IPS-11a (cell line): ENCODE measurements around the gene SRR.

Source experiments
- H3K4me3 ChIP-seq: one replicate; pipeline ENCODE4 v1.5.1; 2013; ENCODE audit warnings: low read depth, low read length, control low read depth

The SRR gene

GRCh38 chr17:2338315-2338657 is 34.5 kb downstream of the SRR start:
- H3K4me3 ChIP-seq, result peak overlapping the region; percentile 99

GRCh38 chr17:2343421-2343820 is 39.7 kb downstream of the SRR start:
- no peak overlapping the region for H3K4me3 ChIP-seq

DNA sequence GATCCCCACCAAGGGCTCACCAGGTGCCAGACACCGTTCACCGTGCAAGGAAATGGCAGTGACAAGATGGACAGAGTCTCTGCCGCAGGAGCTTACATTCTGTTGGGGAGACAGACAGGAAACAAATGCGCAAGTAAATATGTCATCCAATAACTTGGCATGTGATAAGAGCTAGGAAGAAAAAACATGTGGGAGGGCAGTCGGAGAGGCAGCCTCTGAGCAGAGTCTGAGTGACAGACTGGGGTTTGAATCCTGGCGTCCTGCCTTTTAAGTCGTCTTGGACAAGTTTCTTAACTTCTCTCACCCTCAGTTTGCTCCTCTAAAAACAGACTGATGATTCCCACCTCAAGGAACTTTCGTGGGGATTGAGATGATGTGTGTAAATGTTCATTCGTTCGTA is 40.8 kb downstream of the SRR start:
- H3K4me3 ChIP-seq, result no peak overlapping the region

- no peak overlapping the region for H3K4me3 ChIP-seq
These were observed 42.7 kb downstream of the SRR start for GRCh38 chr17:2346475-2346874.

DNA sequence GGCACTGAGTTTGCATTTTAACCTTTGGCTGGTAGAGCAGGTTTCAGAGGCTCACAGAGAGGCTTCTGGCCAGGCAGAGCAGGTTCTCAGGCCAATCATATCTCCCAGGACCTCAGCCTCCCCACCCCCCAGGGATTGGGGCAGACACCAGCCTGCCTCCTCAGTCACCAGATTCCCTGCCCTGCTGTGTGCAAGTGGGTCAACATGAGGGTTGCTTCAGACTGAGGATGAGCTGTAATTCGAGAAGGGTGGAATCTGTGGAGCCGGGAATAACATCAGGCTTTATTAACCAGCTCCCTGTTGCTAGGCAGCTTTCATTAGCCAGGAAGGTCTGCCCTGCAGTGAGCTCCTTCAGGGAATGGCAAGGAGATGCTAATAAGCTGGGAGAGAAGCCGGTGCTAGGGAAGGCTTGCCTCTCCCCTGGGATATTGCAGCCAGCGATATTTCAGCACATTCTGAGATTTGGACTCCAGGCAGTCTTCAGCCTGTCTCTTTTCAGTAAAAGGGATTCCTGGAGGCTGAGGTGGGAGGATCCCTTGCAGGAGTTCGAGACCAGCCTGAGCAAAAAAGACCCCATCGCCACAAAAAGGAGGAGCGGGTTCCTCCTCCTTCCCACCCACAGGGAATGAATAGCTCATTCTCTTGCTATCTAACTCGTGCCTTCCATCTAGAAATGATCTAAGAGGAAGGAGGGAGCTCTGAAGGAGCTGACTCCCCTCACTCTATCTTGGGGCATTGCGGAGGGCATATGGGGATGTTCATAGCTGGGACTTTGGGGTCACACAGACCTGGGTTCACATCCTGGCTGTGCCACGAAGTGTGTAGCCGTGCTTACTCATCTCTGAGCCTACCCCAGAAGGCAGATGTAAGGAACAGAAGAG is 44.3 kb downstream of the SRR start:
- H3K4me3 ChIP-seq, result no peak overlapping the region

- no peak overlapping the region for H3K4me3 ChIP-seq
These were observed 47.5 kb downstream of the SRR start for GRCh38 chr17:2351269-2351668.

GRCh38 chr17:2354311-2354710 is 50.6 kb downstream of the SRR start:
- no peak overlapping the region for H3K4me3 ChIP-seq

DNA sequence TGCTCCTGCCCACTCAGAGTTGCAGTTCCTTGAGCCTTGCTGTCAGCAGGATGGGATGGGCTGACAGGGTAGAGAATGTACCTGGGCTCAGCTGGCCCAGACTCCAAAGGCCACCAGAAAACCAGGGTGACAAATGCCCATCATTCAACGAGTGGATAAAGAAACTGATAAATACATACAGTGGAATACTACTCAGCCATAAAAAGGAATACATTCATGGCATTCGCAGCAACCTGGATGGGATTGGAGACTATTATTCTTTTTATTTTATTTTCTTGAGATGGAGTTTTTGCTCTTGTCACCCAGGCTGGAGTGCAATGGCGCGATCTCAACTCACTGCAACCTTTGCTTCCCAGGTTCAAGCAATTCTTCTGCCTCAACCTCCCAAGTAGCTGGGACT is 53.5 kb downstream of the SRR start:
- H3K4me3 ChIP-seq, result no peak overlapping the region

DNA sequence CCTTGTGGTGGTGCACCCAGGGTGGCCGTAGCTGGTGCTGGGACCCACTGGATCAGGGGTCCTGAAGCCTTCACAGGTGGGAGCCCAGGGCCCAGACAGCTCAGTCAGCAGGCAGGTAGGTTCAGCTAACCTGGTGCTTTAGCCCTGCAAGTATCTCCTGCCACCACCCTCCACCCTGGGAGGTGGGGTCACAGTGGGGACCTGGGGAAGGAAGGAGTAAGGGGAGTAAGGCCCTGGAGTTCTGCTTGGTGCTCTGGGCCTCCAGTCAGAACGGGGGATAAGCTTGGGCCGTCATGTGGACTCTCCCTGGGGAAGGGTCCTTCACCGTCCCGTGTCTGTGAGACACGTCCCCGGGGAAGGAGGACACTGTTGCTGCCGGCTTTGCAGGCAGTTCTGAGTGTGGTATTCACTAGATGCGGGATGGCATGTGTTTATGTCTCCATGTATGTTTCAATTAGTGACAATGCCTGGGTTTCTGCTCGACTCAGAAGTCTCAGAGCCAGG is 54.2 kb downstream of the SRR start:
- H3K4me3 ChIP-seq, result no peak overlapping the region

DNA sequence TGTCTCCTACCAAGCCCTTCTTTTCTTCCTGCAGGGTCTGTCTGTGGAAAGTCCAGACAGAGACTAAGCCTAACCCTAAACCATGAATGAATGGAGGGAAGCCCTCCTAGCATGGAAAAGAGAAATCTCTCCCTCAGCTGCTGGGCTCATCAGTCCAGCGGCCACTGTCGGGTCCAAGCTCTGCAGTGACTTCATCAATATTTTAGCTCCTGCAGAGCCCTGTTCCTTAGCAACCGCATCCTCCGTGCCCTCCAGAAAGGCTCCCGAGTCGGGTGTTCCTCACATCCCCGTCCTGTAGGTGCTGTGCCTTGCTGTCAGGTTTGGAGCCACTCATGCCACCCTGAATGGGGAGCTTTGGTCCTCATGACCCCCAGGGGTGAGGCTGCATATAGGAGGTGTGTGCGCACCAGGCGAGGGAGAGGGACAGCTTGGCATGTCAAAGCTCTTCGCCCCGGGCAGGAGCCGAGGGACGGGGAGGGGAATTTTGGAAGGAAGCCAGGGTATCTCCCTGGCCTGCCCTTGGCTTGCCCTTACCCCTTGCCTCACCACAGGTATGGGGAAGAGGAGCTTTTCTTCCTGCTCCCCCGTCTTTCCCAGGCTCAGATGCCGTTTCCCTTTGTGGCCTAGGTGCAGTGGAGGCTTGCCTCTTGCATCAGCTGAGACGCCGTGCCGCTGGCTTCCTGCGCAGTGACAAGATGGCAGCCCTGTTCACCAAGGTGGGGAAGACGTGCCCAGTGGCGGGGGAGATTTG is 57.4 kb downstream of the SRR start:
- no peak overlapping the region for H3K4me3 ChIP-seq

DNA sequence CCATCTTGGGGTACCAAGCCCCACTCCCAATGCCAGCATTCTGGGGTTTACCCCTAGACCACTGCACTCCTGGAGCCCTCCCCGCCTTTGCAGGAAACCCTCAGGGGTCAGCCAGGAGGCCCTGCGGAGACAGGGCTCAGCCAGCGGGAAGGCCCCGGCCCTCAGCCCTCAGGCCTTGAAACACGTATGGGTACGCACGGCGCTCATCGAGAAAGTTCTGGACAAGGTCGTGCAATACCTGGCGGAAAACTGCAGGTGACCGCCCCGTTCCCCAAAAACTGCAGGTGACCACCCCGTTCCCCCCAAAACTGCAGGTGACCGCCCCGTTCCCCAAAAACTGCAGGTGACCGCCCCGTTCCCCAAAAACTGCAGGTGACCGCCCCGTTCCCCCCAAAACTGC is 58.3 kb downstream of the SRR start:
- no peak overlapping the region for H3K4me3 ChIP-seq

- no peak overlapping the region for H3K4me3 ChIP-seq
These were observed 58.7 kb downstream of the SRR start for GRCh38 chr17:2362416-2362815.

DNA sequence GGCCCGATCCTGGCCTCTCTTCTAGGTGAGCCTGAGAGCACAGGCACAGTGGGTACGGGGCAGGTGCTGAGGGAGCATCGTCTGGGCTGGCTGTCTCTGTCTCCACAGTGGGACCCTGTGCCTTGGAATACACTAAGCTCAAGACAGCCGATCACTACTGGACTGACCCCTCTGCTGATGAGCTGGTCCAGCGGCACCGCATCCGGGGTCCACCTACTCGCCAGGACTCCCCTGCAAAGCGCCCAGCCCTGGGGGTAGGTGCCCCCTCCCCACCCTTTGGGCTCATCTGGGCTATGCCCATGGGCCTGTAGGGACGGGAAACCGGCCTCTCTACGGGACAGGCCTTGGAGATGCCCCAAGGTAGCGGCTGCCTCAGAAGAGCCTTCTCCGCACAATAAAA is 59.1 kb downstream of the SRR start:
- H3K4me3 ChIP-seq, result no peak overlapping the region

- no peak overlapping the region for H3K4me3 ChIP-seq
These were observed 59.6 kb downstream of the SRR start for GRCh38 chr17:2363318-2363717.

DNA sequence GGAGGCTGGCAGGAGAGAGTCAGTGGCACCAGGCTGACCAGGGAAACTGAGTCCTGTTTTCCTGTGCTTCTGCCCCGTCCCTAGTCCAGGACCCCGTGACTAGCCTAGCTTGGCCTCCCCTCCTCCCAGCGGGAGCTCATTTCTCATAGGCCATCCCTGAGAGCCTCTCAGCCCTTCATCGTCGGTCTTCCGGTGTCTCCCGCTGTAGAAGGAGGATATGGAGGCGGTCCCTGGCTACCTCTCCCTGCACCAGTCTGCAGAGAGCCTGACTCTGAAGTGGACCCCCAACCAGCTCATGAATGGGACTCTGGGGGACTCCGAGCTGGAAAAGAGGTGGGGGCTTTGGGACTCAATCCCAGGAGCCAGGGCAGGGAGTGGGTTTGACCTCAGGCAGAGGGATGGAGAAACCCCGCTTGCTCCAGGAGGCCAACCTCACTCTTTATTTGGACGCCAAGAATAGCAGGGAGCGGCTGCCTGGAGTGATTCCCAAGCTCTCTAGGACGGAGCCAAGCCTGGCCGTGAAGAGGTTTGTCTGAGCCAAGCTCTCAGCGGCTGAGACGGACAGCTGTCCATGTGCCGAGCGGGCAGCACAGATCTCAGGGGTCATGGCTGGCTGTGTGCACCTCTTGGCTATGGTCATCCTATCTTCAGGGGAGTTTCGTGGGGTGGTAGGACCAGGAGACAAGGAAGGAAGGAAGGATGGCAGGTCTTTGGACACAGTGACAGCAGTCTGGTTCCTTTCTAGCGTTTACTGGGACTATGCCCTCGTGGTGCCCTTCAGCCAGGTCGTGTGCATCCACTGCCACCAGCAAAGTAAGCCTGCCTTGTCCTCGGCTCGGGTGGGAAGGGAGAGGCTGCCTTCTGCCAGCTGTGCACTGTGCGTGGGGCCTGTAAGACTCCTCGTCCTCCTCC is 60.4 kb downstream of the SRR start:
- H3K4me3 ChIP-seq, result no peak overlapping the region

DNA sequence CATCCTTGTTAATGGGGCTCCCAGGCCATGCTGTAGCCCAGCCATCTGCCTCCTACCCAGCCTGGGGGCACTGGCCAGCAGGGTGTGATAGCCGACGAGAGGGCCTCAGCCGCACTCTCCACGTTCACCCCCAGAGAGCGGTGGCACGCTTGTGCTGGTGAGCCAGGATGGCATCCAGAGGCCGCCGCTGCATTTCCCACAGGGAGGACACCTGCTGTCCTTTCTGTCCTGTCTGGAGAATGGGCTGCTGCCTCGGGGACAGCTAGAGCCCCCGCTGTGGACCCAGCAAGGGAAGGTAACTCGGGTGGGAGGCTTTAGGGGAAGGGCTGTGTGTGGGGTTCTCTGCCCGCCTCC is 61.0 kb downstream of the SRR start:
- H3K4me3 ChIP-seq, result no peak overlapping the region

- H3K4me3 ChIP-seq, result no peak overlapping the region
These were observed 61.4 kb downstream of the SRR start for GRCh38 chr17:2365132-2365531.

GRCh38 chr17:2366747-2367494 is 63.2 kb downstream of the SRR start:
- no peak overlapping the region for H3K4me3 ChIP-seq

DNA sequence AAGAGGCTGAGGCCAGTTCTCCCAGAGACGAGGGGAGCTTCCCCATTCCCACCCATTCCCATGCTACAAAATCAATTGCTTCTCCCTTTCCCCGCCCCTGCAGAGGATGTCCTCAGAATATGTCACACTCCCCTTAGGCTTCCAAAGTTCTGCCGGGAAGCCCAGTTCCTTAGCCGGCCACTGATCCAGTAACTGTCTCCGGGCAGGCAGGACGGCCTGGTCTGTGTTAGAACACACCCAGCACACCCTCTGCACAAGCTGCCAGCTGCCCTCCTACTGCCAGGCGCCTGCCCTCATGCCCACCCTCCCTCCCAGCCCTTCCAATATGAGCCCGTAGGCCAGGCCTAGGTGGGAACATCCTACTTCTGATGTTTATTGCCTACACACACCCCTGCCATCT is 64.6 kb downstream of the SRR start:
- no peak overlapping the region for H3K4me3 ChIP-seq

DNA sequence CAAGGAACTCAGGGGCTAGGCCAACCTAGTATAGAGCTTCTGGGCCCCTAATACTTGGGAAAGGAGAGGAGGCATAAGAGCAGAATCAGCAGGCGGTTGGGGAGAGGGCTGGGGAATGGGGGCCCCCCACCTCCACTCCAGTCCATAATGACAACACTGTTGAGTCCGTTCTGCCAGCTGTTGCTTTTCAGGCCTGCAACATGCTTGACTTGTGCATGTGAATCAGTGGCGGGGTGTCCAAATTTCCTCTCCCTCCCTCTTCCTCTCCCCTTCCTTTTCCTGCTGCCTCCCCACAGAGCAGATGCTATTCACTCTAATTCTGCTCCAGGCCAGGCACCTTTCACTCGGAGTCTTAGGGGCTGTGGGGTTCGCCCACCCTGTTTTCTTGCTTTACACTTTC is 65.3 kb downstream of the SRR start:
- H3K4me3 ChIP-seq, result no peak overlapping the region
